Measurements from ENCODE around the gene HSP90AB1.

The HSP90AB1 gene

GRCh38 chr6:44265007-44265721 lies 18.3 kb downstream of the HSP90AB1 start, which contains the start of gene NFKBIE:
Gene NFKBIE, minus strand, starts transcription at chr6:44265551. Its CDS starts 205 bp downstream, at chr6:44265346.
- peak; percentile 88 for DNase-seq (ENCODE audit: low read depth in 1 of 2, low spot score in 1 of 2)
- TF ChIP-seq JUND (IDR thresholded peaks at IDR 0.05; ENCODE audit: low read depth), result no peak
- in situ Hi-C loops (cut with HindIII; ENCODE audit: low pct_unique_long_range_greater_than_20kb, low sequenced_read_pairs), result no loop called here

GRCh38 chr6:44265722-44266233 lies 18.9 kb downstream of the HSP90AB1 start:
- TF ChIP-seq JUND (IDR thresholded peaks at IDR 0.05; ENCODE audit: low read depth), result no peak
- in situ Hi-C loops (cut with HindIII; ENCODE audit: low pct_unique_long_range_greater_than_20kb, low sequenced_read_pairs), result no loop called here
- DNase-seq (ENCODE audit: low read depth in 1 of 2, low spot score in 1 of 2), result no peak

GRCh38 chr6:44266347-44266746 lies 19.4 kb downstream of the HSP90AB1 start:
- no peak for DNase-seq (ENCODE audit: low read depth in 1 of 2, low spot score in 1 of 2)
- TF ChIP-seq JUND (IDR thresholded peaks at IDR 0.05; ENCODE audit: low read depth), result no peak
- in situ Hi-C loops (cut with HindIII; ENCODE audit: low pct_unique_long_range_greater_than_20kb, low sequenced_read_pairs), result no loop called here

DNA sequence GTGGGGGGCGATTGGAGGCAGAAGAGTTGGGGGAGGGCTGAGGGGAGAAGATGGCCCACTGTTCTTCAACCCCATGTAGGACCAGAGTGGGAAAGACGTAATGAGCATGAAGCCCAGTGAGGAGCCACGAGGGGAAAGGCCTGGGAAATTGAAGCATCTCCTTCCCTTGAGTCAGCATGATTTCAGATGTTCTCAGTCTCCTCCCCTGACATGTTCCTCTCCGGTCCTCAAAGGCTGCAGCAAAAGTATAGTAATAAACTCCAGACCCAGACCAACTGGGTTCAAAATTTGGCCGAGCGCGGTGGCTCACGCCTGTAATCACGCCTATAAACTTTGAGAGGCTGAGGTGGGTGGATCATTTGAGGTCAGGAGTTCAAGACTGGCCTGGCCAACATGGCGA lies 20.4 kb downstream of the HSP90AB1 start:
- no peak for DNase-seq (ENCODE audit: low read depth in 1 of 2, low spot score in 1 of 2)
- no peak for TF ChIP-seq JUND (IDR thresholded peaks at IDR 0.05; ENCODE audit: low read depth)
- in situ Hi-C loops (cut with HindIII; ENCODE audit: low pct_unique_long_range_greater_than_20kb, low sequenced_read_pairs), result no loop called here

DNA sequence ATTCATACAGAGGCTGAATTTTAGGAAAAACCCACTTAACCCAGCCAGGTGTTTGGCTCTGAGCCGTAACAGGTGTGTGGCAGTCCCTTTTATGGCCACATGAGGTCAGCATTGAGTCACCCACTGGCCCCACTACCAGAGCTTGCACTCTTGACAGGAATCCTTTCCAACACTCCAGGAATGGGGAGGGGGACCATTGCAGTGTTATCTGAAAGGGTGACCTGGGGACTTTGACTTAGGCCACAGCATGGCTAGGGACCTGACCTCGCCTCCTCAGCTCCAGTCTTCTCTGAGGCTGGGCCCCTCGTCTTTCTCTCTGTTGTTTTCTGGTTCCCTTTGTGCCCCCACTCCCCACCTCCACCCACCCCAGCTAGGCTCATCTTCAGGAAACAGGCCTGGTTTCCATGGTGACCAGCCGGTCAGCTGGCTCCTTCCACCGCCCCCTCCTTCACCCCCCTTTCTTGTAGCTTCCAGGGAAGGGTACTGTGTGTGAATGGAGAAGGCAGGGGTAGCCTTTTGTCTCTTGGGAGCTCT lies 21.3 kb downstream of the HSP90AB1 start:
- DNase-seq (ENCODE audit: low read depth in 1 of 2, low spot score in 1 of 2), result peak; percentile 70 to 71
- TF ChIP-seq JUND (IDR thresholded peaks at IDR 0.05; ENCODE audit: low read depth), result no peak
- in situ Hi-C loops (cut with HindIII; ENCODE audit: low pct_unique_long_range_greater_than_20kb, low sequenced_read_pairs), result no loop called here

DNA sequence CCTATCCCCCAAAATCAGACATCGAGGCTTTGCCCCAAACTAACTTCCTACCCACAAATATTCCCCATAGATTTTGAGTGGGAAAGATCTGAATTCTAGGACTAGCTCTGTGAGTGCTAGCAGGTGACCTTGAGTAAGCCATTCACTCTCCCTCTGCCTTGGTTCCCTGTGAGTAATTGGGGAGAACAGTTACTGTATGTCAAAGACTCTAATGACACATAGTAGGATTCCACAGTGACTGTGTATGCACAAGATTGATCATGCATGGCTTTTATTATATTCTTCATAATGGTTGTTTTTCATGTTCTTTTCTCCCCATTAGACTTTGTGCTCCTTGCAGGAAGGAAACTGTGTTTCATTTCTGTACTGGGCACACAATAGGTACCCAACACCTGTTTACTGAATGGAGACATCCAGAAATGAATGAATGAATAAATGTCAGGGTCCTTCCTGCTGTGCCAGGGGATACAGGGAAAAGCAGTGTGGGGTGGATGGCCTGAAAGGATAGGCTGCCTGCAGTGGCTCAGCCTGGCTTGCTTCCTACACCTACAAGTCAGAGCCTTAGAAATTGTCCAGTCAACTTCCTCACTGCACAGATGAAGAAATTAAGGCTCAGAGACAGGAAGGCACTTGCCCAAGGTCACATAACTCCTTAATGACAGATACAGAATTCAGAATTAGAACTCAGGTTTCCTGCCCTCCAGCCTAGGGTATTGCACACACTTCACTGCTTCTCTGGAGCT lies 22.4 kb downstream of the HSP90AB1 start:
- DNase-seq (ENCODE audit: low read depth in 1 of 2, low spot score in 1 of 2), result no peak
- no peak for TF ChIP-seq JUND (IDR thresholded peaks at IDR 0.05; ENCODE audit: low read depth)
- in situ Hi-C loops (cut with HindIII; ENCODE audit: low pct_unique_long_range_greater_than_20kb, low sequenced_read_pairs), result no loop called here

DNA sequence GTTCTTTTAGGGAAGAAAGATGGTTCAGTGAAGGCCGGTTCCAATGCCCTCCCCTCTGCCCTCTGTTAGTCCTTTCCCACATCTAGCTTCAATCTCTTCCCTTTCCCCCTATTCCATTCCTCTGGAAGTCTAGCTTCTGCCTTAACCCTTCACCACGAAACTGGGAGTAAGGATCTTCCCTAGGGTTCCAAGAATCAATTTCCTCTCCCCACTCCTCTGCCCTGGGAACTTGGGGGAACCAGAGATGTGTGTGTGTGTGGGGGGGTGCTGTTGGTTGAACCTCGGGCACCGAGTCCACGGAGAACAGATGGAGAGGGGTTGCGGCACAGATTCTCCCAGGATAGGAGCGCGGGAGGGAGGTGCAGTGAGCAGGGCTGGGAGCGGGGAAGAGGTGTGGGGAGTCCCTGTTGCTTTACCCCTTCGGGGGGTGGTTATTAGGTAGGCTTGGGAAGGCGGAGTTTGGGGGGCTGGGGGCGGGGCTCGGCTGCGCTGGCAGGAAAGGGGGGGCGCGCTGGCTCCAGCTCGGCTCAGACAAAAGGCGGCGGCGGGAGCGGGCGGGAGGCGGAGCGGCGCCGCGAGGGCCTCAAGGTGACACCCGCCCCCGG lies 23.1 kb downstream of the HSP90AB1 start, which contains the start of gene TMEM151B:
TSS of gene TMEM151B (plus strand) at position 530 of the 605 bp plus-strand sequence. CDS start 293 bp downstream, outside the sequence.
- in situ Hi-C loops (cut with HindIII; ENCODE audit: low pct_unique_long_range_greater_than_20kb, low sequenced_read_pairs), result no loop called here
- no peak for DNase-seq (ENCODE audit: low read depth in 1 of 2, low spot score in 1 of 2)
- TF ChIP-seq JUND (IDR thresholded peaks at IDR 0.05; ENCODE audit: low read depth), result no peak

- DNase-seq (ENCODE audit: low read depth in 1 of 2, low spot score in 1 of 2), result no peak
- in situ Hi-C loops (cut with HindIII; ENCODE audit: low pct_unique_long_range_greater_than_20kb, low sequenced_read_pairs), result no loop called here
- TF ChIP-seq JUND (IDR thresholded peaks at IDR 0.05; ENCODE audit: low read depth), result no peak
These were observed 23.9 kb downstream of the HSP90AB1 start for GRCh38 chr6:44270526-44271405.

GRCh38 chr6:44271406-44271723 lies 24.5 kb downstream of the HSP90AB1 start:
- TF ChIP-seq JUND (IDR thresholded peaks at IDR 0.05; ENCODE audit: low read depth), result no peak
- in situ Hi-C loops (cut with HindIII; ENCODE audit: low pct_unique_long_range_greater_than_20kb, low sequenced_read_pairs), result no loop called here
- no peak for DNase-seq (ENCODE audit: low read depth in 1 of 2, low spot score in 1 of 2)

GRCh38 chr6:44271914-44272313 lies 25.0 kb downstream of the HSP90AB1 start:
- no peak for TF ChIP-seq JUND (IDR thresholded peaks at IDR 0.05; ENCODE audit: low read depth)
- in situ Hi-C loops (cut with HindIII; ENCODE audit: low pct_unique_long_range_greater_than_20kb, low sequenced_read_pairs), result no loop called here
- no peak for DNase-seq (ENCODE audit: low read depth in 1 of 2, low spot score in 1 of 2)

GRCh38 chr6:44272529-44272928 lies 25.6 kb downstream of the HSP90AB1 start:
- DNase-seq (ENCODE audit: low read depth in 1 of 2, low spot score in 1 of 2), result no peak
- in situ Hi-C loops (cut with HindIII; ENCODE audit: low pct_unique_long_range_greater_than_20kb, low sequenced_read_pairs), result no loop called here

More at GRCh38 chr6:44272529-44272928, 25.6 kb downstream of the HSP90AB1 start:
- TF ChIP-seq JUND (IDR thresholded peaks at IDR 0.05; ENCODE audit: low read depth), result no peak
